WERI-Rb-1 (cell line): ENCODE measurements around the gene CIZ1.

Experiments
- DNase-seq: peaks from one replicate; pipeline ENCODE4 v3.0.0-alpha.2; 2020
- H3K27ac ChIP-seq: fragments of 250-450 bp; sonication (Bioruptor Pico); 2 replicates; pipeline ENCODE4 v1.5.1; 2020; ENCODE audit warnings: mild to moderate bottlenecking, moderate library complexity
- H3K27me3 ChIP-seq: fragments of 250-450 bp; sonication (Bioruptor Pico); 2 replicates; pipeline ENCODE4 v1.5.1; 2021; ENCODE audit warnings: mild to moderate bottlenecking, low read depth, moderate library complexity; ENCODE audit not compliant: insufficient read depth, severe bottlenecking
- H3K36me3 ChIP-seq: fragments of 250-450 bp; sonication (Bioruptor Pico); 2 replicates; pipeline ENCODE4 v1.5.1; 2020; ENCODE audit warnings: mild to moderate bottlenecking, moderate library complexity
- H3K4me3 ChIP-seq: 2 replicates; pipeline ENCODE4 v1.5.1; 2011; ENCODE audit warnings: low read depth, mild to moderate bottlenecking, control low read depth, low read length
- H3K9me3 ChIP-seq: fragments of 250-450 bp; sonication (Bioruptor Pico); 2 replicates; pipeline ENCODE4 v1.5.1; 2021; ENCODE audit warnings: mild to moderate bottlenecking, moderate library complexity; ENCODE audit not compliant: severe bottlenecking
- CTCF ChIP-seq: IDR thresholded peaks from 2 replicates; pipeline ENCODE4 v1.5.1; 2011; ENCODE audit warnings: low read depth, mild to moderate bottlenecking, control low read depth, inconsistent platforms, low read length

Gene CIZ1

GRCh38 chr9:128118472-128118857 lies 72.9 kb downstream of the CIZ1 start:
- Histone ChIP-seq H3K4me3 (no peak overlapping the region), H3K27me3 (no peaks in the 10 kb centered on the region), H3K36me3 (peaks cover 47% of the 10 kb centered on the region), H3K27ac (no peak overlapping the region), H3K9me3 (peaks cover 4% of the 10 kb centered on the region)
- DNase-seq, result no peak
- no peak for TF ChIP-seq CTCF

GRCh38 chr9:128117613-128118471 lies 73.5 kb downstream of the CIZ1 start:
- H3K27me3 ChIP-seq, result no peaks in the 10 kb centered on the region
- DNase-seq, result peak; percentile 96
- no peak overlapping the region for H3K27ac ChIP-seq
- peaks cover 6% of the 10 kb centered on the region for H3K9me3 ChIP-seq
- H3K36me3 ChIP-seq, result peaks cover 43% of the 10 kb centered on the region
- peak; percentile 100 for TF ChIP-seq CTCF
- no peak overlapping the region for H3K4me3 ChIP-seq

- H3K9me3 ChIP-seq, result peaks cover 6% of the 10 kb centered on the region
- H3K4me3 ChIP-seq, result no peak overlapping the region
- TF ChIP-seq CTCF, result no peak
- no peak for DNase-seq
- H3K27ac ChIP-seq, result no peak overlapping the region
- no peaks in the 10 kb centered on the region for H3K27me3 ChIP-seq
- peaks cover 30% of the 10 kb centered on the region for H3K36me3 ChIP-seq
These were observed 75.0 kb downstream of the CIZ1 start for GRCh38 chr9:128116104-128117083.
